PC-9 (cell line): ENCODE results near the gene PRKAG2.

Source experiments
- EZH2 ChIP-seq: fragments of 200-600 bp; sonication (generic); IDR thresholded peaks from 2 replicates; pipeline ENCODE4 v1.8.0; 2017; ENCODE audit warnings: antibody characterized with exemption, low read depth
- TF ChIP-seq, protein P1 (sequence below): fragments of 200-600 bp; sonication (generic); conservative IDR thresholded peaks from 2 replicates; pipeline ENCODE4 v1.6.1; 2017; ENCODE audit warnings: mixed run types, antibody characterized with exemption, mild to moderate bottlenecking, moderate library complexity

DNA sequence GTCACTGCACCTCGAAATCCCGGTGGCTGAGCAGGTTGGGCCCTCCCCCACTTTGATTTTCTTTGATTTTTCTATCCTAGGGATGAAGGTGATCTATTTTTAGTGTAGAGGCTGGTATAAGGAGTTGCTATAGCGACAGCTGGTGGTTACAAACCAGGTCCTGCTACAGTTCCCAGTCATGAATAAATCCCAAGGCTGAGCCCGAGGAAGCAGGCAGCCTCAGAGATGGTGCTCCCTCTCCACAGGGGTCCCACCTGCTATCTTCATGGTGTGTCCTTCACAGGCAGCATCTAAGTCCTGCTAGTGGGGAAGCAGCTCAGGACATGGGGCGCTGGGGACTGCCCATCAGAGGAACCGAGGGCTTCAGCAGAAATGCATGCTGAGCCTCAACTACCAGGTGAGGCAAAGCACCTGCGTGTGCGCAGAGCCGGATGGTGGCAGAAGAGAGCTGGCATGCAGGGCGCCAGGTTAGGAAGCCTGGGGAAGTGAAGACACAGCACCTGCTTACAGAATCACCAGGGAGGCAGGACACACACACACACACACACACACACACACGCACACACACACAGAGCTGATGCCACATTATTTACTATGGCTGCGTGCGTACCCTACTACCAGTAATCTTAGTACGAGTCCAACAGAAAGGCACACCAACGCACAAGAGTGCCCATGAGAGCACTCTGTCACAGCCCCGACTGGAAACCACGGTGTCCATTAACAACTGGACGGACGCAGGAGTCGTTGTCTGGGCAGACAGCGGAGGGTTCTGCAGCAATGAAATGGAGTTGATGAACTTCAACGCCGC is 150.9 kb downstream of the PRKAG2 start:
- TF ChIP-seq, protein P1, sequence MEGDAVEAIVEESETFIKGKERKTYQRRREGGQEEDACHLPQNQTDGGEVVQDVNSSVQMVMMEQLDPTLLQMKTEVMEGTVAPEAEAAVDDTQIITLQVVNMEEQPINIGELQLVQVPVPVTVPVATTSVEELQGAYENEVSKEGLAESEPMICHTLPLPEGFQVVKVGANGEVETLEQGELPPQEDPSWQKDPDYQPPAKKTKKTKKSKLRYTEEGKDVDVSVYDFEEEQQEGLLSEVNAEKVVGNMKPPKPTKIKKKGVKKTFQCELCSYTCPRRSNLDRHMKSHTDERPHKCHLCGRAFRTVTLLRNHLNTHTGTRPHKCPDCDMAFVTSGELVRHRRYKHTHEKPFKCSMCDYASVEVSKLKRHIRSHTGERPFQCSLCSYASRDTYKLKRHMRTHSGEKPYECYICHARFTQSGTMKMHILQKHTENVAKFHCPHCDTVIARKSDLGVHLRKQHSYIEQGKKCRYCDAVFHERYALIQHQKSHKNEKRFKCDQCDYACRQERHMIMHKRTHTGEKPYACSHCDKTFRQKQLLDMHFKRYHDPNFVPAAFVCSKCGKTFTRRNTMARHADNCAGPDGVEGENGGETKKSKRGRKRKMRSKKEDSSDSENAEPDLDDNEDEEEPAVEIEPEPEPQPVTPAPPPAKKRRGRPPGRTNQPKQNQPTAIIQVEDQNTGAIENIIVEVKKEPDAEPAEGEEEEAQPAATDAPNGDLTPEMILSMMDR: no peak
- no peak for TF ChIP-seq EZH2
